HCT116 (cell line): Measurements from ENCODE around the gene PANK3. TPM values are rescaled to one million over a fixed set of nuclear protein-coding genes. Genes with fewer than 3 reads are reported as not detected.

Experiments used
- ATAC-seq: fragments of 200-7000 bp; cut with Tn5 transposase; 2 replicates; pipeline ENCODE4 v1.9.1; 2020; ENCODE audit warnings: mild to moderate bottlenecking, moderate library complexity
- BruUV-seq: library from RNA; stranded (reverse); fragments of 400-500 nt; replicated peaks from 2 replicates; lab custom pipeline; 2021; lab: Mats Ljungman, UMichigan
- CTCF ChIA-PET: fragments of 300-600 bp; sonication (Branson Sonifier 250); formaldehyde crosslinking; loops from one replicate; lab custom pipeline; 2021; ENCODE audit warnings: antibody characterized with exemption; lab: Charles Lee
- POLR2A ChIA-PET: fragments of 300-600, 350-600 bp; sonication (Branson Sonifier 250); formaldehyde crosslinking; loops from one replicate; lab custom pipeline; 2021; ENCODE audit warnings: antibody characterized with exemption; lab: Charles Lee
- RAD21 ChIA-PET, 2 experiments: fragments of 300-600 bp; sonication (Branson Sonifier 250); formaldehyde crosslinking; loops; one replicate each; lab custom pipeline; 2023; ENCODE audit warnings: low total read pairs in 2 of 2; ENCODE audit not compliant: uncharacterized antibody in 2 of 2, unreplicated experiment in 2 of 2, low non-redundant PET in 1 of 2; lab: Charles Lee
- DNase-seq: peaks from one replicate; pipeline ENCODE4 v3.0.0-alpha.2; 2010; ENCODE audit warnings: low read depth, low spot score
- H2AFZ ChIP-seq: fragments of 200-600 bp; shearing (Covaris generic), sonication (generic); 2 replicates; pipeline ENCODE4 v1.6.1; 2017; ENCODE audit warnings: low read depth, mixed run types, mixed read lengths, antibody characterized with exemption, low read length; ENCODE audit not compliant: poor library complexity, severe bottlenecking
- H3K27ac ChIP-seq: 2 replicates; pipeline ENCODE4 v1.5.1; 2012; ENCODE audit warnings: low read depth, low read length
- H3K27me3 ChIP-seq: fragments of 200-600 bp; sonication (generic); 2 replicates; pipeline ENCODE4 v1.6.1; 2016; ENCODE audit warnings: mixed run types, low read length, mixed read lengths; ENCODE audit not compliant: insufficient read depth
- H3K36me3 ChIP-seq, 2 experiments: fragments of 200-500 bp in 1 of 2; fragments of 200-600 bp in 1 of 2; sonication (Bioruptor generic) in 1 of 2; sonication (generic) in 1 of 2; 2 replicates each; pipeline versions ENCODE4 v1.5.1 to v1.6.1; 2014 to 2016; ENCODE audit warnings: low read length in 2 of 2, inconsistent platforms in 1 of 2, mixed read lengths in 1 of 2, mixed run types in 1 of 2; ENCODE audit not compliant: insufficient read depth in 2 of 2, control insufficient read depth in 1 of 2
- H3K4me1 ChIP-seq, 2 experiments: fragments of 200-600 bp in 1 of 2; sonication (generic) in 1 of 2; 2 replicates each; pipeline versions ENCODE4 v1.5.1 to v1.6.1; 2012 to 2017; ENCODE audit warnings: low read length in 2 of 2, inconsistent platforms in 1 of 2, mild to moderate bottlenecking in 1 of 2, mixed read lengths in 1 of 2, mixed run types in 1 of 2, moderate library complexity in 1 of 2; ENCODE audit not compliant: insufficient read depth in 2 of 2, control insufficient read depth in 1 of 2
- H3K4me2 ChIP-seq: fragments of 200-600 bp; sonication (generic); 2 replicates; pipeline ENCODE4 v1.6.1; 2017; ENCODE audit warnings: mixed run types, low read length, mixed read lengths
- H3K4me3 ChIP-seq, 2 experiments: fragments of 200-600 bp in 1 of 2; sonication (generic) in 1 of 2; replicated peaks in 1 of 2; 2 replicates each; pipeline ENCODE4 v1.5.1; 2011 to 2016; ENCODE audit warnings: low read length in 2 of 2, control low read depth in 1 of 2, low read depth in 1 of 2, mild to moderate bottlenecking in 1 of 2, mixed read lengths in 1 of 2, mixed run types in 1 of 2
- H3K79me2 ChIP-seq: fragments of 200-600 bp; sonication (generic); 2 replicates; pipeline ENCODE4 v1.6.1; 2017; ENCODE audit warnings: mild to moderate bottlenecking, mixed run types, low read length, moderate library complexity, mixed read lengths; ENCODE audit not compliant: insufficient read depth
- H3K9ac ChIP-seq: fragments of 200-600 bp; sonication (generic); 2 replicates; pipeline ENCODE4 v1.6.1; 2016; ENCODE audit warnings: low read length, mixed read lengths
- H3K9me2 ChIP-seq: fragments of 200-600 bp; sonication (generic), shearing (Covaris generic); 2 replicates; pipeline ENCODE4 v1.6.1; 2017; ENCODE audit warnings: mixed run types, mild to moderate bottlenecking, moderate library complexity; ENCODE audit not compliant: insufficient read depth
- H3K9me3 ChIP-seq, 2 experiments: fragments of 200-500 bp in 1 of 2; fragments of 200-600 bp in 1 of 2; sonication (Bioruptor generic) in 1 of 2; sonication (generic) in 1 of 2; 2 replicates each; pipeline ENCODE4 v1.6.1; 2014 to 2017; ENCODE audit warnings: low read length in 2 of 2, mixed read lengths in 2 of 2, inconsistent platforms in 1 of 2, low read depth in 1 of 2, mild to moderate bottlenecking in 1 of 2, mixed run types in 1 of 2, moderate library complexity in 1 of 2; ENCODE audit not compliant: control insufficient read depth in 1 of 2, insufficient read depth in 1 of 2
- H4K20me1 ChIP-seq: fragments of 200-600 bp; sonication (generic), shearing (Covaris generic); 2 replicates; pipeline ENCODE4 v1.6.1; 2017; ENCODE audit warnings: mixed run types, mild to moderate bottlenecking, moderate library complexity; ENCODE audit not compliant: insufficient read depth
- CBX3 ChIP-seq: IDR thresholded peaks from 2 replicates; pipeline ENCODE4 v1.6.1; 2012; ENCODE audit warnings: low read depth
- CEBPB ChIP-seq: IDR thresholded peaks from 2 replicates; pipeline ENCODE4 v1.6.1; 2012; ENCODE audit warnings: low read depth
- CTCF ChIP-seq, 3 experiments: fragments of 200-600 bp in 1 of 3; sonication (generic) in 1 of 3; IDR thresholded peaks in 2 of 3; conservative IDR thresholded peaks in 1 of 3; 2 replicates each; pipeline ENCODE4 v1.5.1; 2012 to 2017; ENCODE audit warnings: low read depth in 2 of 3, low read length in 2 of 3, antibody characterized with exemption in 1 of 3, borderline replicate concordance in 1 of 3, control low read depth in 1 of 3, mild to moderate bottlenecking in 1 of 3, mixed read lengths in 1 of 3, mixed run types in 1 of 3, moderate library complexity in 1 of 3; ENCODE audit not compliant: insufficient read depth in 1 of 3
- ELF1 ChIP-seq: IDR thresholded peaks from 2 replicates; pipeline ENCODE4 v1.6.1; 2012; ENCODE audit warnings: low read depth, borderline replicate concordance
- EZH2 ChIP-seq: fragments of 200-600 bp; sonication (generic); IDR thresholded peaks from 2 replicates; pipeline ENCODE4 v1.6.1; 2017; ENCODE audit warnings: antibody characterized with exemption, mixed run types
- EZH2phosphoT487 ChIP-seq: fragments of 200-600 bp; IDR thresholded peaks from 2 replicates; pipeline ENCODE4 v1.6.1; 2018; ENCODE audit warnings: antibody characterized with exemption, borderline replicate concordance
- FOSL1 ChIP-seq: IDR thresholded peaks from 2 replicates; pipeline ENCODE4 v1.6.1; 2012; ENCODE audit warnings: low read depth
- JUND ChIP-seq: IDR thresholded peaks from 2 replicates; pipeline ENCODE4 v1.6.1; 2012
- MAX ChIP-seq: IDR thresholded peaks from 2 replicates; pipeline ENCODE4 v1.6.1; 2012
- POLR2A ChIP-seq: IDR thresholded peaks from 2 replicates; pipeline ENCODE4 v1.7.0; 2011; ENCODE audit warnings: borderline replicate concordance; ENCODE audit not compliant: insufficient read depth, insufficient read length; ENCODE audit errors: extremely low read depth
- REST ChIP-seq: IDR thresholded peaks from 2 replicates; pipeline ENCODE4 v1.6.1; 2012; ENCODE audit warnings: low read depth
- SIN3A ChIP-seq: IDR thresholded peaks from 2 replicates; pipeline ENCODE4 v1.6.1; 2012; ENCODE audit warnings: low read depth
- SP1 ChIP-seq: IDR thresholded peaks from 2 replicates; pipeline ENCODE4 v1.6.1; 2012; ENCODE audit warnings: low read depth
- SRF ChIP-seq: IDR thresholded peaks from 2 replicates; pipeline ENCODE4 v1.6.1; 2012; ENCODE audit warnings: low read depth
- ZBTB33 ChIP-seq: IDR thresholded peaks from 2 replicates; pipeline ENCODE4 v1.6.1; 2011; ENCODE audit warnings: mild to moderate bottlenecking, low read length, moderate library complexity; ENCODE audit not compliant: insufficient replicate concordance; ENCODE audit errors: extremely low read depth
- ZFX ChIP-seq: fragments of 450-650 bp; IDR thresholded peaks from 2 replicates; pipeline ENCODE4 v1.6.1; 2017
- ZNF274 ChIP-seq: fragments of 200-500 bp; sonication (Bioruptor generic); IDR thresholded peaks from 2 replicates; pipeline ENCODE4 v1.6.1; 2014; ENCODE audit warnings: mild to moderate bottlenecking, low read depth, low read length, inconsistent platforms
- intact Hi-C: fragments of 100-400 bp; cut with micrococcal nuclease; formaldehyde crosslinking; loops from 2 replicates; pipeline ENCODE4 v1.10.0; 2022
- total RNA-seq: library from RNA; stranded (reverse); gene quantifications from one replicate; pipeline ENCODE4 v1.2.1, GENCODE V29; 2021; ENCODE audit not compliant: unreplicated experiment

PANK3 gene
- total RNA-seq, 1 experiment from 2014 or later: 56.5 TPM

- H3K27ac ChIP-seq: no peak overlapping the region
- intact Hi-C loops: no loop called here
- RAD21 ChIA-PET: no interaction called here
- no peaks in the 10 kb centered on the region for H3K4me1 ChIP-seq
- no peak overlapping the region for H3K4me3 ChIP-seq
- BruUV-seq: no TSS peak
- DNase-seq: no peak
- H3K9ac ChIP-seq: no peak overlapping the region
- H3K79me2 ChIP-seq: no peaks in the 10 kb centered on the region
- H3K27me3 ChIP-seq: no peaks in the 10 kb centered on the region
- no peak for TF ChIP-seq POLR2A
- TF ChIP-seq CEBPB: no peak
- TF ChIP-seq EZH2: no peak
- TF ChIP-seq REST: no peak
- TF ChIP-seq ELF1: no peak
- no peak for TF ChIP-seq EZH2phosphoT487
- no peak for TF ChIP-seq SIN3A
- no peak for TF ChIP-seq ZBTB33
- no peak for TF ChIP-seq ZFX
- TF ChIP-seq FOSL1: no peak
- no peak for TF ChIP-seq JUND
- no peak for TF ChIP-seq SP1
- no peak for TF ChIP-seq ZNF274
- no peak for TF ChIP-seq MAX
- TF ChIP-seq SRF: no peak
- TF ChIP-seq CTCF (IDR thresholded peaks at IDR 0.05 in 2 of 3, conservative IDR thresholded peaks at IDR 0.05 in 1 of 3; ENCODE audit: borderline replicate concordance in 1 of 3, insufficient read depth in 1 of 3, low read depth in 2 of 3, low read length in 2 of 3): no peak
- TF ChIP-seq CBX3: no peak
- TF ChIP-seq, all 23 proteins: peak for 0
- no peaks in the 10 kb centered on the region for H4K20me1 ChIP-seq
- H3K36me3 ChIP-seq: no peaks in the 10 kb centered on the region
- H3K9me2 ChIP-seq: no peaks in the 10 kb centered on the region
- H3K4me2 ChIP-seq: no peak overlapping the region
- ChIA-PET POLR2A (no interaction called here), CTCF (no interaction called here)
- H2AFZ ChIP-seq: no peak overlapping the region
- no peak for ATAC-seq
- H3K9me3 ChIP-seq: no peaks in the 10 kb centered on the region
Measured at GRCh38 chr5:168620807-168621206, 41.6 kb upstream of the PANK3 start.
